Thoracic aorta (tissue), 2 donors: ENCODE data around the gene P3H2. TPM values are rescaled to one million over a fixed set of nuclear protein-coding genes. Genes with fewer than 3 reads are reported as not detected.
"Not testable (repeated sequence)": the region's sequence is repeated elsewhere in the genome, so short reads cannot be mapped to it uniquely, and the experiment has no call there.

Source experiments
- ATAC-seq: fragments of 150-250 bp; one replicate; pipeline ENCODE4 v1.8.0; 2017; ENCODE audit warnings: low read depth; ENCODE audit not compliant: insufficient number of reproducible peaks, low FRiP score
- DNase-seq: peaks from one replicate; pipeline ENCODE4 v3.0.0-alpha.2; 2020; ENCODE audit warnings: low spot score
- H3K27ac ChIP-seq, 2 donors: fragments of 200-600 bp; sonication (generic); 1 replicate in 1 of 2; 2 replicates in 1 of 2; pipeline ENCODE4 v1.5.1; 2016; ENCODE audit warnings: mild to moderate bottlenecking in 2 of 2, moderate library complexity in 2 of 2
- H3K27me3 ChIP-seq: fragments of 200-600 bp; sonication (generic); replicated peaks from 2 replicates; pipeline ENCODE4 v1.6.0; 2016; ENCODE audit warnings: mild to moderate bottlenecking; ENCODE audit not compliant: insufficient read depth
- H3K36me3 ChIP-seq: fragments of 200-600 bp; sonication (generic); one replicate; pipeline ENCODE4 v1.5.1; 2016
- H3K4me1 ChIP-seq, 2 donors: fragments of 200-600 bp; sonication (generic); 1 replicate in 1 of 2; 2 replicates in 1 of 2; pipeline versions ENCODE4 v1.5.1 to v1.6.0; 2016; ENCODE audit warnings: low read depth in 2 of 2, mild to moderate bottlenecking in 1 of 2; ENCODE audit not compliant: control insufficient read depth in 1 of 2
- H3K4me3 ChIP-seq: fragments of 200-600 bp; sonication (generic); 2 replicates; pipeline ENCODE4 v1.5.1; 2016; ENCODE audit warnings: mild to moderate bottlenecking
- H3K9me3 ChIP-seq: fragments of 200-600 bp; sonication (generic); 2 replicates; pipeline ENCODE4 v1.5.1; 2016
- total RNA-seq, 2 donors: library from RNA; depleted of rRNA; stranded (reverse); fragments of >200 nt; gene quantifications; one replicate each; pipeline versions ENCODE4 v1.1.0 to v1.2.3, GENCODE V29; 2016
- TF ChIP-seq, protein P1 (sequence below): fragments of 200-600 bp; sonication (generic); IDR thresholded peaks from one replicate; pipeline ENCODE4 v1.5.1; 2019; ENCODE audit warnings: antibody characterized with exemption

The P3H2 gene
- total RNA-seq, 2 donors from 2014 or later = 19.3 to 28.4 TPM

DNA sequence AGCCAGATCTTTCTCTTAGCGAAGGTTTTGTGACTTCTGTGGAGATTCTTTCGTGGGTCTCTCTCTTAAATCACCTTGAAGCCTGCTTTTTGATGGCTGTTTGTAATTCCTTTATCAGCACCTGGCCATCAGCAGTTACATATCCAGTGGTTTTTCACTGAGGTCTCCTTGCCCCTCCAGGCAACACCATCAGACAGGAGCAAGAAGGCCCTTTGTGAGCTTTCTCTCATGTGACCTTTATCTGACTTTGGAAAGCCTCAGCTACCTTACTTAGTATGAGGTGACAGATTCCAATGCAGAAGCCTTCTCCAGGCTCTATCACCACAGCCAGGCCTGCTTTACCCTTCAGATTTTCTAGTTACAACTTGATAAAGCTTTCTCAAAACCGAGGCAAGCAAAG, 30.0 kb upstream of the P3H2 start:
- H3K4me1 ChIP-seq = peaks cover 7 to 12% of the 10 kb centered on the region in 2 donors
- DNase-seq (no peak), ATAC-seq (no peak)
- no peak overlapping the region for H3K27ac ChIP-seq
- no peaks in the 10 kb centered on the region for H3K27me3 ChIP-seq
- H3K9me3 ChIP-seq = no peaks in the 10 kb centered on the region
- H3K4me3 ChIP-seq = no peak overlapping the region
- no peaks in the 10 kb centered on the region for H3K36me3 ChIP-seq
- TF ChIP-seq, protein P1, sequence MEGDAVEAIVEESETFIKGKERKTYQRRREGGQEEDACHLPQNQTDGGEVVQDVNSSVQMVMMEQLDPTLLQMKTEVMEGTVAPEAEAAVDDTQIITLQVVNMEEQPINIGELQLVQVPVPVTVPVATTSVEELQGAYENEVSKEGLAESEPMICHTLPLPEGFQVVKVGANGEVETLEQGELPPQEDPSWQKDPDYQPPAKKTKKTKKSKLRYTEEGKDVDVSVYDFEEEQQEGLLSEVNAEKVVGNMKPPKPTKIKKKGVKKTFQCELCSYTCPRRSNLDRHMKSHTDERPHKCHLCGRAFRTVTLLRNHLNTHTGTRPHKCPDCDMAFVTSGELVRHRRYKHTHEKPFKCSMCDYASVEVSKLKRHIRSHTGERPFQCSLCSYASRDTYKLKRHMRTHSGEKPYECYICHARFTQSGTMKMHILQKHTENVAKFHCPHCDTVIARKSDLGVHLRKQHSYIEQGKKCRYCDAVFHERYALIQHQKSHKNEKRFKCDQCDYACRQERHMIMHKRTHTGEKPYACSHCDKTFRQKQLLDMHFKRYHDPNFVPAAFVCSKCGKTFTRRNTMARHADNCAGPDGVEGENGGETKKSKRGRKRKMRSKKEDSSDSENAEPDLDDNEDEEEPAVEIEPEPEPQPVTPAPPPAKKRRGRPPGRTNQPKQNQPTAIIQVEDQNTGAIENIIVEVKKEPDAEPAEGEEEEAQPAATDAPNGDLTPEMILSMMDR = no peak

DNA sequence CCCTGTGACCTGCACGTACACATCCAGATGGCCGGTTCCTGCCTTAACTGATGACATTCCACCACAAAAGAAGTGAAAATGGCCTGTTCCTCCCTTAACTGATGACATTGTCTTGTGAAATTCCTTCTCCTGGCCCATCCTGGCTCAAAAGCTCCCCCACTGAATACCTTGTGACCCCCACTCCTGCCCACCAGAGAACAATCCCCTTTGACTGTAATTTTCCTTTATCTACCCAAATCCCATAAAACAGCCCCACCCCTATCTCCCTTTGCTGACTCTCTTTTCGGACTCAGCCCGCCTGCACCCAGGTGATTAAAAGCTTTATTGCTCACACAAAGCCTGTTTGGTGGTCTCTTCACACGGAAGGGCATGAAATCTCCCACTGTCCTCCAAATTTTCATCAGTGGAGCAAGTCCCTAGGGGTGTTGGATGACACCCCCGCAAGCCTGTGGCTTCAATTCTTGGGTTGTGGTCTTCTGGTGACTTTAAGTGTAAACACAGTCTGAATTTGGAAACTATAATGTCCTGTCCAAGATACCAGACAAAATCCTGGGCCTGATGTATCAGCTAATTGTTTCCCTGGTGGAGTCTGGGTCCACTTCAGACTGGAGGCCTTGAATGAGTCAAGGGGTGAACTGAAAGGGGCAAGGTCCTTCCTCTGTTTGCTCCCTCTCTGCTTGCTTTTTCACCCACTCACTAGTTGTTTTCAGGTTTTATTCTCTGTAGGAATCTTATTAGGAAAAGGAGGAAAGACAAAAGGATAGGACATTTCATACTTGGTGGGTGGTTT, 29.3 kb upstream of the P3H2 start:
- H3K4me1 ChIP-seq = peaks cover 7 to 12% of the 10 kb centered on the region in 2 donors
- not testable (repeated sequence) for H3K36me3 ChIP-seq, ATAC-seq, DNase-seq, H3K27ac ChIP-seq, H3K4me3 ChIP-seq, H3K27me3 ChIP-seq, H3K9me3 ChIP-seq

GRCh38 chr3:190144793-190145192, 24.1 kb upstream of the P3H2 start:
- not testable (repeated sequence) for H3K27ac ChIP-seq, H3K36me3 ChIP-seq, ATAC-seq, H3K4me3 ChIP-seq, DNase-seq, H3K4me1 ChIP-seq, H3K27me3 ChIP-seq, H3K9me3 ChIP-seq

DNA sequence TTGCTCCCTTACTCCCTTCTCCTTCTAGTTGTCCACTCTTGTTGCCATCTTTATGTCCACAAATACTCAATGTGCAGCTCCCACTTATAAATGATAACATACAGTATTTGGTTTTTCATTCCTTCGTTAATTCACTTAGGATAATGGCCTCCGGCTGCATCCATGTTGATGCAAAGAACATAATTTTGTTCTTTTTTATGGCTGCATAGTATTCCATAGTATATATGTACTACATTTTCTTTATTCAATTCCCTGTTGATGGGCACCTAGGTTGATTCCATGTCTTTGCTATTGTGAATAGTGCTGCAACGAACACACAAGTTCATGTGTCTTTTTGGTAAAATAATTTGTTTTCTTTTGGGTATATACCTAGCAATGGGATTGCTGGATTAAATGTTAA, 21.3 kb upstream of the P3H2 start:
- H3K36me3 ChIP-seq = no peaks in the 10 kb centered on the region
- H3K4me3 ChIP-seq = no peak overlapping the region
- H3K27me3 ChIP-seq = no peaks in the 10 kb centered on the region
- no peaks in the 10 kb centered on the region for H3K9me3 ChIP-seq
- ATAC-seq = no peak
- TF ChIP-seq, protein P1 = no peak
- no peak overlapping the region for H3K27ac ChIP-seq
- no peak for DNase-seq
- H3K4me1 ChIP-seq = no peaks in the 10 kb centered on the region

DNA sequence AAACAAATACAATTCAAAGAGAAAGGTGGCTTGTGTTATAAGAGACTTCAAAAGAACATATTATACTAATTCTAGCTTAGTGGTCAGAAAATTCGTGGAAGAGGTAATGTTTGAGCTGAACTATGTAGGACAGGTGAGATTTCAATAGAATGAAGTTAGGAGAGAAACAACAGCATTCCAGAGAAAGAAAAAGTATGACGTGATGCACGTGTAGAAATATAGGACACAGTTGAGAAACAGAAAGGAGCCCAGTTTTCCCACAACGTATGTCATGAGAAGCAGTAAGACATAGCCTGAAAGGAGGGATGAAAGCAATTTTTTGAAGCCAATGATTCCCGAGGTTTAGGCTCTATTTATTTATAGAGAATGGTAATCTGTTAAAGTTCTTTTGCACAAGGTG, 18.7 kb upstream of the P3H2 start:
- H3K4me3 ChIP-seq = no peak overlapping the region
- TF ChIP-seq, protein P1 = no peak
- H3K36me3 ChIP-seq = no peaks in the 10 kb centered on the region
- ATAC-seq (no peak), DNase-seq (no peak)
- H3K27me3 ChIP-seq = no peaks in the 10 kb centered on the region
- H3K4me1 ChIP-seq = no peaks in the 10 kb centered on the region
- no peaks in the 10 kb centered on the region for H3K9me3 ChIP-seq
- H3K27ac ChIP-seq = no peak overlapping the region

GRCh38 chr3:190132371-190132770, 11.7 kb upstream of the P3H2 start:
- Histone ChIP-seq H3K36me3 (no peaks in the 10 kb centered on the region), H3K27me3 (no peaks in the 10 kb centered on the region), H3K4me1 (peaks cover 15 to 33% of the 10 kb centered on the region in 2 donors), H3K9me3 (no peaks in the 10 kb centered on the region), H3K4me3 (no peak overlapping the region), H3K27ac (no peak overlapping the region)
- TF ChIP-seq, protein P1 = no peak
- no peak for DNase-seq
- no peak for ATAC-seq
